Stimulated activated CD4-positive, alpha-beta T cell treated with anti-CD3 and anti-CD28 coated beads, Interleukin-1b, Interleukin-23, amount 100 ng/mL, for 48 hours (primary cell): Measurements from ENCODE around the gene M6PR.
A peak's percentile ranks its signal among the peaks of the same experiment; 100 is the strongest.

Experiments
- DNase-seq: peaks from one replicate; pipeline ENCODE4 v3.0.0-alpha.2; 2020

Gene M6PR

GRCh38 chr12:8949342-8950220 is at the start of gene M6PR:
TSS of gene M6PR (minus strand) at chr12:8949645. CDS start at chr12:8946404, 3,241 bp downstream.
- DNase-seq, result peak; percentile 94

GRCh38 chr12:8996682-8997405 is 47.4 kb upstream of the M6PR start:
- peak; percentile 37 for DNase-seq

- DNase-seq, result no peak
Measured at GRCh38 chr12:8995021-8995775, 45.8 kb upstream of the M6PR start.

GRCh38 chr12:8993827-8994226 is 44.4 kb upstream of the M6PR start:
- DNase-seq, result no peak

GRCh38 chr12:8991371-8992345 is 42.2 kb upstream of the M6PR start:
- no peak for DNase-seq

- no peak for DNase-seq
Measured at GRCh38 chr12:8989413-8989812, 40.0 kb upstream of the M6PR start, which contains the start of gene KLRG1. TSS of gene KLRG1 (plus strand) at chr12:8989546. CDS start at chr12:8989636, 90 bp downstream.

- no peak for DNase-seq
Measured at GRCh38 chr12:8987685-8988084, 38.2 kb upstream of the M6PR start.

GRCh38 chr12:8987163-8987562 is 37.7 kb upstream of the M6PR start:
- DNase-seq, result no peak

- no peak for DNase-seq
Measured at GRCh38 chr12:8985213-8985754, 35.8 kb upstream of the M6PR start.

GRCh38 chr12:8980137-8980536 is 30.7 kb upstream of the M6PR start:
- DNase-seq, result no peak

- no peak for DNase-seq
Measured at GRCh38 chr12:8970432-8970831, 21.0 kb upstream of the M6PR start.

- DNase-seq, result no peak
Measured at GRCh38 chr12:8969861-8970411, 20.5 kb upstream of the M6PR start.

GRCh38 chr12:8968761-8969160 is 19.3 kb upstream of the M6PR start:
- DNase-seq, result no peak

- no peak for DNase-seq
Measured at GRCh38 chr12:8960176-8960575, 10.7 kb upstream of the M6PR start.

GRCh38 chr12:8958066-8958465 is 8.6 kb upstream of the M6PR start:
- DNase-seq, result no peak

- DNase-seq, result no peak
Measured at GRCh38 chr12:8957561-8957960, 8.1 kb upstream of the M6PR start.

- no peak for DNase-seq
Measured at GRCh38 chr12:8956772-8957171, 7.3 kb upstream of the M6PR start.

GRCh38 chr12:8956073-8956472 is 6.6 kb upstream of the M6PR start:
- DNase-seq, result no peak

- no peak for DNase-seq
Measured at GRCh38 chr12:8953773-8954402, 4.4 kb upstream of the M6PR start.

- DNase-seq, result no peak
Measured at GRCh38 chr12:8951744-8952143, 2.3 kb upstream of the M6PR start.
